Measurements from ENCODE around the gene GBGT1.

- TF ChIP-seq EZH2 (IDR thresholded peaks at IDR 0.05; ENCODE audit: borderline replicate concordance, low read length) (no peak), CTCF (conservative IDR thresholded peaks at IDR 0.05 in 1 of 2, IDR thresholded peaks at IDR 0.05 in 1 of 2; ENCODE audit: extremely low read depth in 1 of 2, insufficient read depth in 1 of 2, low read depth in 1 of 2, low read length in 2 of 2) (no peak)
These were observed 30.9 kb upstream of the GBGT1 start for GRCh38 chr9:133194597-133194996.
